Measurements from ENCODE around the gene TSPEAR. TPM values are rescaled to one million over a fixed set of nuclear protein-coding genes. Genes with fewer than 3 reads are reported as not detected.
A peak's percentile ranks its signal among the peaks of the same experiment; 100 is the strongest.

TSPEAR gene
- total and polyA plus RNA-seq, 2 of the 13 experiments (the other 11 are each of a cell fraction or from before 2014, with no cell fraction given) = 0.07 to 0.32 TPM

- H3K9ac ChIP-seq (ENCODE audit: insufficient read depth, low read depth, low read length) = peak overlapping the region; percentile 21; the same call in 1 of the 2 replicates
- no peaks in the 10 kb centered on the region for H4K20me1 ChIP-seq (ENCODE audit: insufficient read depth, low read length)
- BruUV-seq (replicated peaks) = no TSS peak
- ATAC-seq (peak; percentile 43), DNase-seq (ENCODE audit: low spot score) (peak; percentile 33), FAIRE-seq (no peak)
- peak overlapping the region; percentile 4 to 65 (median 22); a peak in 3 of 6 replicates for H3K4me3 ChIP-seq (replicated peaks in 1 of 3; ENCODE audit: insufficient read depth in 1 of 3, low read depth in 2 of 3, low read length in 3 of 3)
- POLR2A ChIA-PET = interaction anchor here (1.1 to 2.5 kb wide), 3 partner anchors 9 to 34 kb away, joined by 3 to 9 read pairs (median 7); no protein-coding TSS in a partner anchor
- H3K4me1 ChIP-seq (ENCODE audit: insufficient read depth, low read length) = peaks cover 39% of the 10 kb centered on the region
- no peaks in the 10 kb centered on the region for H3K36me3 ChIP-seq (replicated peaks in 1 of 2; ENCODE audit: control insufficient read depth in 1 of 2, insufficient read depth in 2 of 2, low read length in 2 of 2)
- H3K9me3 ChIP-seq (ENCODE audit: low read length) = no peaks in the 10 kb centered on the region
- intact Hi-C loops (cut with micrococcal nuclease; ENCODE audit: unreplicated experiment) (no loop called here), in situ Hi-C loops (cut with HindIII; ENCODE audit: extremely low pct_ligation_motif_present, low pct_unique_long_range_greater_than_20kb) (no loop called here)
- H3K27me3 ChIP-seq (ENCODE audit: control insufficient read depth in 1 of 2, insufficient read depth in 2 of 2, low read length in 2 of 2) = no peaks in the 10 kb centered on the region; a peak in 2 of 5 replicates
- 0% methylated on average over 2 of the region's 13 CpGs for WGBS (ENCODE audit: low lambda C conversion rate)
- CTCF ChIA-PET (ENCODE audit: low intra/inter-chr PET ratio, low total read pairs) = no interaction called here
- peak overlapping the region; percentile 79 for H3K4me2 ChIP-seq (ENCODE audit: low read depth, low read length)
- no peak overlapping the region for H2AFZ ChIP-seq (ENCODE audit: low read length)
- H3K27ac ChIP-seq (ENCODE audit: extremely low read length, insufficient read depth, low read length) = no peak overlapping the region
- no peaks in the 10 kb centered on the region for H3K79me2 ChIP-seq (ENCODE audit: insufficient read depth, low read length)
- no peak for TF ChIP-seq DMAP1 (CRISPR knock-in tag; IDR thresholded peaks at IDR 0.05)
- TF ChIP-seq PAWR (CRISPR knock-in tag; IDR thresholded peaks at IDR 0.05; ENCODE audit: borderline replicate concordance) = no peak
- TF ChIP-seq ZNF460 (CRISPR knock-in tag; IDR thresholded peaks at IDR 0.05; ENCODE audit: borderline replicate concordance) = 0 out of 2 replicates have a peak, but pooled peaks have one; percentile 16
- TF ChIP-seq ZNF790 (CRISPR knock-in tag; IDR thresholded peaks at IDR 0.05; ENCODE audit: borderline replicate concordance) = no peak
- TF ChIP-seq ZNF12 (CRISPR knock-in tag; IDR thresholded peaks at IDR 0.05) = no peak
- TF ChIP-seq ZNF687 (CRISPR knock-in tag; IDR thresholded peaks at IDR 0.05) = peak; percentile 50
- TF ChIP-seq KDM5B (CRISPR knock-in tag; IDR thresholded peaks at IDR 0.05; ENCODE audit: borderline replicate concordance) = no peak
- no peak for TF ChIP-seq SMAD1 (CRISPR knock-in tag; IDR thresholded peaks at IDR 0.05; ENCODE audit: borderline replicate concordance, low read depth)
- TF ChIP-seq ZSCAN20 (CRISPR knock-in tag; IDR thresholded peaks at IDR 0.05; ENCODE audit: borderline replicate concordance) = no peak
- TF ChIP-seq LCORL (IDR thresholded peaks at IDR 0.05) = no peak
- TF ChIP-seq LCORL (CRISPR knock-in tag; IDR thresholded peaks at IDR 0.05) = peak; percentile 67; the same call in 1 of the 2 replicates
- TF ChIP-seq ZMYM3 (CRISPR knock-in tag; IDR thresholded peaks at IDR 0.05) = no peak
- TF ChIP-seq NR0B2 (CRISPR knock-in tag; IDR thresholded peaks at IDR 0.05) = no peak
- TF ChIP-seq ZNF234 (CRISPR knock-in tag; conservative IDR thresholded peaks at IDR 0.05) = no peak
- TF ChIP-seq PRDM4 (CRISPR knock-in tag; IDR thresholded peaks at IDR 0.05; ENCODE audit: borderline replicate concordance) = no peak
- no peak for TF ChIP-seq ZFP37 (CRISPR knock-in tag; IDR thresholded peaks at IDR 0.05; ENCODE audit: borderline replicate concordance)
- no peak for TF ChIP-seq ZNF724P (CRISPR knock-in tag; IDR thresholded peaks at IDR 0.05; ENCODE audit: borderline replicate concordance)
Observed at GRCh38 chr21:44448651-44449131, 262.7 kb downstream of the TSPEAR start.
